ENCODE measurements around the gene ALDH7A1.

DNA sequence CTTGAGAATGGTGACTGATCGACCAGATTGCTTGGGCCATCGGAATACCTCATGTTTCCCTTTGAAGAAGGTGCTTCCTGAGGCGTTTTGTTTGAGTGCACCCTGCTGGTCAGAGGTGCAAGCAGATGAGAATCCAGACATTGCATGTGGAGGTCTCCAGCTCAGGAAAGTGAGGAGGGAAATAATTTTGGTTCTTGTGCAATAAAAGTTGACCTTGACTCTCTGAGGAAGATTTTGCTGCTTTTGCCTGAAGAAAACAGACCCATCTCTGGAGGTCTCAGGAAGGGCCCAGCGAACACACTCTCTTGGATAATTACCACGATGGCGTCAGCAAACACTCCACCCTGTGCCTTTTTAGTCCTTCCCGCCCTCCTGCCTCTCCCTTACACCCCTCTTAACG, 102.1 kb downstream of the ALDH7A1 start:
- TF ChIP-seq POLR2A (IDR thresholded peaks at IDR 0.05; ENCODE audit: low read depth, low read length) (no peak), POLR2AphosphoS5 (IDR thresholded peaks at IDR 0.05; ENCODE audit: low read depth, low read length) (no peak), TAF1 (IDR thresholded peaks at IDR 0.05; ENCODE audit: borderline replicate concordance, low read depth, low read length) (no peak)

Measured in GM12892 (cell line).